Measurements from ENCODE around the gene CCDC138.

CCDC138 gene

GRCh38 chr2:108825736-108826135 lies 39.2 kb downstream of the CCDC138 start:
- DNase-seq (ENCODE audit: low read depth) = peak; percentile 5

DNA sequence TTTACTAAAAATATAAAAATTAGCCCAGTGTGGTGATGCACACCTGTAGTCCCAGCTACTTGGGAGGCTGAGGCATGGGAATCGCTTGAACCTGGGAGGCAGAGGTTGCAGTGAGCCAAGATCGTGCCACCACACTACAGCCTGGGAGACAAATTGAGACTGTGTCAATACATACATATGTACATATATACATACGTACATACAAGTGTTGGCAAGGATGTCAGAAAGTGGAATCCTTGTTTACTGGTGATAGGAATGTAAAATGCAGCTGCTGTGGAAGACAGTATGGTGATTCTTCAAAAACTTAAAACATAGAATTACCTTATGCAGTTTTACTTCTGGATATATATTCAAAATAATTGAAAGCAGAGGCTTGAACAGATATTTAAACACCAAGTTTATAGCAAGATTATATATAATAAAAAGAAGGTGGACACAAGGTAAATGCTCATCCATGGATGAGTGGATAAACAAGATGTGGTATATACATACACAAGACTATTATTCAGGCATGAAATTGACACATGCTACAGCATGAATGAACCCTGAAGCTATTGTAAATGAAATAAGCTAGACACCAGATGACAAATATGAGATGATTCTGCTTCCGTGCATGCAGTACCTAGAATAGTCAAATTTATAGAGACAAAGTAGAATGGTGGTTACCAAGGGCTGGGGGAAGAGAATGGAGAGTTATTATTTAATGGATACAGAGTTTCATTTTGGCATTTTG lies 43.2 kb downstream of the CCDC138 start:
- DNase-seq (ENCODE audit: low read depth) = no peak

- no peak for DNase-seq (ENCODE audit: low read depth)
Measured at GRCh38 chr2:108833219-108833618, 46.6 kb downstream of the CCDC138 start.

DNA sequence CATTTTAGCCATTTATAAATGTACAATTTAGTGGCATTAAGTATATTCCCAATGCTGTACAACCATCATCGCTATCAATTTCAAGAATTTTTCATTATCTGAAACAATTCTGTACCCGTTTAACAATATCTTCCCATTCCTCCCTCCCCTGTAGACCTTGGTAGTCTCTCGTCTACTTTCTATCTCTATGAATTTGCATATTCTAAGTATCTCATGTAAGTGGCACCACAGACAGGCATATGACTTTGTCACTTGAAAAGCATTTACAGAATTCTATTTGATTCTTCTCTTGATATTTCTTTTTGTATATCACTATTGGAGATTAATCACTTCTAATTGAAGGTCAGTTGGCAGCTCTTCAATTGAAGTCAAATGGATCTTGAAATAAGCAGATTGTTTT lies 48.0 kb downstream of the CCDC138 start:
- DNase-seq (ENCODE audit: low read depth) = no peak

- no peak for DNase-seq (ENCODE audit: low read depth)
Measured at GRCh38 chr2:108835040-108835439, 48.5 kb downstream of the CCDC138 start.

- DNase-seq (ENCODE audit: low read depth) = no peak
Measured at GRCh38 chr2:108837198-108837597, 50.6 kb downstream of the CCDC138 start.

GRCh38 chr2:108841506-108841905 lies 54.9 kb downstream of the CCDC138 start:
- DNase-seq (ENCODE audit: low read depth) = no peak

DNA sequence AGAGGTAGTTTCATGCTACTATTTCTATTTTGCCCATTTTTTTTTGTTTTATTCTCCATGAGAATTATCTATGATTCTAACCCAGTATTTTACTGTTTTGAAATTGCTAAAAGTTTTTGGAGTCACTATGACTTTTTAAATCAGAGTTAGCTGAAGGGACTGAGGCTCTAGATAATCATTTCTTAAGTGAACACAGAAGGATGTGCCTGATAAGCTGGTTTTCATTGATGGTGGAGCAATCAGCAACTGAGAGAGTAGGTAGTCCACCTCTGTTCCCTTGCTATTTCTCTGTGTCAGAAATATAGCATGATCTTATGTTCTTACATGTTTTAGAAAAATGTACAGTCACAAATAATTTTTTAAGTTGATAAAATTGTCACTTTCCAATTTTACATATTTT lies 59.4 kb downstream of the CCDC138 start:
- no peak for DNase-seq (ENCODE audit: low read depth)

DNA sequence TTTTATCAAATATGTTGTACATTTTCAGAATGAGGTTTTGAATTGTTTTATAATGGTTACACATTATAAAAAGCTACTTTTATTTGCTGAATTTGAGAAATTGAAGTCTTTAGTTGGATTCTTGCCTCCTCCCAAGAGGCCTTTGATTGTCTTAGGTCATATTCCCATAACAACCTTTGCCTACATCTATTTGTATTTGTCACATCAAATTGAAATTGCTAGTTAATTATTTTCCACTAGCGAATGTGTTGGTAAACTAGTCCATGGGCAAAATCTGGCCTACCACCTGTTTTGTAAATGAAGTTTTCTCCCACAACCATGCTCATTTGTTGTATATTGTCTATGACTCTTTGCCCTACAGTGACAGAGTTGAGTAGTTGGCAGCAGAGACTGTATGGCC lies 60.4 kb downstream of the CCDC138 start:
- no peak for DNase-seq (ENCODE audit: low read depth)

- no peak for DNase-seq (ENCODE audit: low read depth)
Measured at GRCh38 chr2:108852375-108852774, 65.8 kb downstream of the CCDC138 start.

DNA sequence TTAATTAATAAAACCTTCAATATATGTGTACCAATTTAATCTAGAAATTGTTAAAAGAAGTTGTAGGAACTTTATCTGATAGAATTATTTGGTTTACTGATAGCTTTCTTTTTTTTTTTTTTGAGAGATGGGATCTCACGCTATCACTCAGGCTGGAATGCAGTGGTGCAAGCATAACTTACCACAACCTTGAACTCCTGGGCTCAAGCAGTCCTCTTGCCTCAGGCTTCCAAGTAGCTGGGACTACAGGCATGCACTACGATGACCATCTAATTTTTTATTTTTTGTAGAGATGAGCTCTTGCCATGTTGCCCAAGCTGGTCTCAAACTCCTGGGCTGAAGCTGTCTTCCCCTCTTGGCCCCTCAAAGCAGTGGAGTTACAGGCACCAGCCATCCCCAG lies 66.8 kb downstream of the CCDC138 start:
- DNase-seq (ENCODE audit: low read depth) = no peak

GRCh38 chr2:108854484-108854883 lies 67.9 kb downstream of the CCDC138 start:
- DNase-seq (ENCODE audit: low read depth) = no peak

DNA sequence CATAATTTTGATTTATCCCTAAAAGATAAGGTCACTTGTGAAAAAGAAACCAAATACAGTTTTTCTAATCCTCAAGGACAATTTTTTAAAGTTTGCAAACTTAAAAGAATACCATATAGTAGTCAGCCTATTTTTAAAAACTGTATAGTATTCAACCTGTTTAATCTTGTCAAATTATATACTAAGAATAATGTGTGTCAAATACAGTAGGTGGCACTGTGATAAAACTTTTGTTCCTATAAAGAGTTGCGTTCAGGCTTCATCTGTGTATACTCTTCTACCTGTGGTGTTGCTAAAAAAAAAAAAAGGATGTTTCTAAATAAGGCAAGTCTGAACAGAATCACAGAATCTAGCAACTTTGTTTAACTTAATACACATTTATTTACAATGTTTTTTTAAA lies 68.6 kb downstream of the CCDC138 start:
- DNase-seq (ENCODE audit: low read depth) = no peak

- DNase-seq (ENCODE audit: low read depth) = peak; percentile 1
Measured at GRCh38 chr2:108858894-108859293, 72.3 kb downstream of the CCDC138 start.

DNA sequence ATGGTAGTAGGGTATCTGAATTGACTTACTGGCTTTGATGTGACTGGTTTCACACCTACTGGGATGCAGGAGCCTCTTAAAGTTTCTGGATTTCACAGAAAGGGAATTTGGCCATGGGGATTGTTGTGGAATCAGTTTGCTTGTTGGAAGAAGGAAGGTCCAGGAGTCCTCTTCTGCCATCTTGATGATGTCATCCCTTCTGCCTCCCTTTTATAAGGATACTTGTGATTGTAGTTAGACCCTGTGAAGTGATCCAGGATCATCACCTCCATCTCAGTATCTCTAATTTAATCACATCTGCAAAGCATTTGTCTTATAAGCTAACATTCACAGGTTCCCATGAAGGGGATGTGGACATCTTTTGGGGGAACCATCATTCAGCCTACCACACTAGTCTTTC lies 79.5 kb downstream of the CCDC138 start:
- DNase-seq (ENCODE audit: low read depth) = no peak

DNA sequence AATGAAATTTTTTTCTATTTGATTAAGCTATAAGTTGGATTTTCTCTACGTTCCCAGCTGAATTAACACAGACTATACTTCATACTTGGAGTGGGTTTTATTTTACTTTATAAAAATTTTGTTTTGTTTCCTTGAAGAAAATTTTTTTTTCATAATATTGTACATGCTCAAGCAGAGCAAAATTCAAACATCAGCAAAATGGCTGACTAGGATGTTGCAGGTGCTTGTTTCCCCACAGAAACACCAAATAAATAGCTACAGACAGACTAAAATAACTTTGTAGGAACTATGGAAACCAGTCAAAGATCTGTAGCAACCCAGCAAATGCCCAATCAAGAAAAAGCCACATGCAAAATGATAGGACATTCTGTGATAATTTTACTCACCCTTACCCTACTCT lies 82.3 kb downstream of the CCDC138 start:
- DNase-seq (ENCODE audit: low read depth) = no peak

GRCh38 chr2:108869542-108869941 lies 83.0 kb downstream of the CCDC138 start:
- no peak for DNase-seq (ENCODE audit: low read depth)

DNA sequence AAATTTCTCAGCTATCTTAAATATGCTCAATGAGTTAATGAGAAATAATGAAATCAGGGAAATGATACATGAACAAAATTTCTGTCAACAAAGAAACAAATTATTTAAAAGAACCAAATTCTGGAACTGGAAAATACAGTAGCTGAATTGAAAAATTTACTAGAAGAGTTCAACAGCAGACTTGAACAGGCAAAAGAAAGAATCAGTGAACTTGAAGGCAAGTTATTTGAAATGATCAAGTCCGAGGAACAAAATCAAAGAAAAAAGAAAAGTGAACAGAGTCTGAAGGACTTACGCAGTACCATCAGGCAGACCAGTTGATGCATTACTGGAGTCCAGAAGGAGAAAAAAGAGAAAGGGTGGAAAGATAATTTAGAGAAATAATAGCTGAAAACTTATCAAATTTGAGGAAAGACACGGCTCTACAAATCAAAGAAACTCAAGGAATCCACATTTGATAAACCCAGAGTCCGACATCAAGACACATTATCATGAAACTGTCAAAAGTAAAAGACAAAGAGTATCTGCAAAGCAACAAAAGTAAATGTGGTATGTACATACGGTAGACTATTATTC lies 83.6 kb downstream of the CCDC138 start:
- no peak for DNase-seq (ENCODE audit: low read depth)

DNA sequence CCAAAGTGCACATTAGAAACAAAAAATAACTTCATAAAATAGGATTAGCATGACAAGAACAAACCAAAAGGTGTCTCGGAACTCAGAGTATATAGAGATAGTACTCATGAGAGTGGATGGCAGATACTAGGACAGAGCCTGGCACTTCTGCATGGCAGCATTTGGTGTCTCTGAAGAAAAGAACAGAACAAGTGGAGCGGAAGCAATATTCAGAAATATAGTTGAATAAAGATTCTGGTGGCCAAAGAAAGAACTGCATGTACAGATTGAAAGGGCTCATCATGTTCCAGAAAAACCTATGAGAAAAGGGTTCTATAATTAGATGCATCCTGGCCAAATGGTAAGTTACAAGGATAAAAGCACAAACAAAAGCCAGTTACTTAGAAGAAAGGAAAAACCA lies 90.9 kb downstream of the CCDC138 start:
- no peak for DNase-seq (ENCODE audit: low read depth)

DNA sequence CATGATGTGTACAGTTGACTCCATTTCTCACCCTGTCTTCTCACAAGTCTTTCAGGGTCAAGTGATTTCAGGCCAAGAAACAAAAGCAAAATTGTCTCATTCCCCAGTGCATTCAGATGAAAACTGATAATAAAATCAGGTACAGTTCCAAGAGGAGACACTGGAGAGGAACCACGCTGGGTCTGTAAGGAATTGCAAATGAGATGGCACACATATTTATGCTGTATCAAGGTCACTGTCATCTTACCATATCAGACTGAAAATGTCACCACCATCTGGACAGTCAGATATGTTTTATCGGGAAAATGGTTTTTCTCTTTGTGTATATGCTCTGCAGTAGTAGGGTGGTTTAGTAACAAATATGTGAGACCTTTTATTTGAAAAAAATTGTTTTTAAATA lies 91.7 kb downstream of the CCDC138 start:
- DNase-seq (ENCODE audit: low read depth) = no peak

DNA sequence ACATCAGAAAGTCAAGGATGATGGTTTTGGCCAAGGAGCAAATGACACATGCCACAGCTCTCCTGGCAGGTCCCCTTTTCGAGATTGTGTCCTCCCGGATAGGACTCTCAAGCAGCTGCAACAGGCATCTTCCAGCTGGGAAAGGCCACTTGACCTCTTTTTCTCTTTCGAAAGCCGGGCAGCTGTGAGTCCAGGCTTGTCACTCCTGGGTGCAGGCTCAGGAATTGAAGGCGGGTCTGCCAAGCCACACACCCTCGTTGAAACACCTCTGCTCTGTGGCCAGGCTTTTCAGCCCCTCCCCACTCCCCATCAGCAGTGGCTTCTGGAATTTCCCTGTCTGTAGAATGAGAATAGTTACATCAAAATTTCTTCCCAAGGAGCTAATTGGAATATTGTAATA lies 98.0 kb downstream of the CCDC138 start:
- DNase-seq (ENCODE audit: low read depth) = no peak

- no peak for DNase-seq (ENCODE audit: low read depth)
Measured at GRCh38 chr2:108889907-108890306, 103.3 kb downstream of the CCDC138 start.

- no peak for DNase-seq (ENCODE audit: low read depth)
Measured at GRCh38 chr2:108893277-108893676, 106.7 kb downstream of the CCDC138 start.

- DNase-seq (ENCODE audit: low read depth) = no peak
Measured at GRCh38 chr2:108894766-108895165, 108.2 kb downstream of the CCDC138 start.

All from HS-27A (cell line).